IMR-90 (cell line): ENCODE measurements around the gene TMPRSS3. TPM values are rescaled to one million over a fixed set of nuclear protein-coding genes. Genes with fewer than 3 reads are reported as not detected.

Source experiments
- ATAC-seq: fragments of 200-7000 bp; cut with Tn5 transposase; 2 replicates; pipeline ENCODE4 v1.9.1; 2020; ENCODE audit warnings: low read depth, mild to moderate bottlenecking, moderate library complexity
- BruUV-seq: library from RNA; stranded (reverse); fragments of 400-500 nt; replicated peaks from 2 replicates; lab custom pipeline; 2021; lab: Mats Ljungman, UMichigan
- CTCF ChIA-PET: fragments of 300-600 bp; formaldehyde crosslinking; extraction: SDS; loops from one replicate; lab custom pipeline; 2021; ENCODE audit warnings: antibody characterized with exemption; lab: Yijun Ruan, JAX
- POLR2A ChIA-PET: fragments of 300-600 bp; sonication (Branson Sonifier 250); formaldehyde crosslinking; loops from one replicate; lab custom pipeline; 2022; ENCODE audit warnings: antibody characterized with exemption; ENCODE audit not compliant: unreplicated experiment; lab: Charles Lee
- DNase-seq: peaks from one replicate; pipeline ENCODE4 v3.0.0; 2013
- H2AFZ ChIP-seq: replicated peaks from 2 replicates; pipeline ENCODE3; 2013; ENCODE audit warnings: low read length, mild to moderate bottlenecking; ENCODE audit not compliant: poor library complexity
- H2AK5ac ChIP-seq: 2 replicates; pipeline ENCODE4 v1.6.1; 2013; ENCODE audit warnings: low read depth, low read length, inconsistent platforms
- H2AK9ac ChIP-seq: replicated peaks from 2 replicates; pipeline ENCODE3; 2013; ENCODE audit warnings: mild to moderate bottlenecking, low read depth, low read length, moderate library complexity; ENCODE audit not compliant: poor library complexity
- H2BK120ac ChIP-seq: 2 replicates; pipeline ENCODE4 v1.6.1; 2013; ENCODE audit warnings: low read depth, low read length, inconsistent platforms
- H2BK15ac ChIP-seq: 3 replicates; pipeline ENCODE4 v1.6.1; 2013; ENCODE audit warnings: low read depth, low read length, inconsistent platforms
- H2BK20ac ChIP-seq: 2 replicates; pipeline ENCODE4 v1.6.1; 2013; ENCODE audit warnings: low read depth, mild to moderate bottlenecking, inconsistent platforms, low read length, moderate library complexity
- H2BK5ac ChIP-seq: 2 replicates; pipeline ENCODE4 v1.6.1; 2013; ENCODE audit warnings: mild to moderate bottlenecking, low read depth, low read length, inconsistent platforms; ENCODE audit not compliant: poor library complexity, severe bottlenecking
- H3K14ac ChIP-seq: replicated peaks from 2 replicates; pipeline ENCODE4 v1.6.1; 2013; ENCODE audit warnings: low read depth, low read length, inconsistent platforms
- H3K18ac ChIP-seq: 2 replicates; pipeline ENCODE4 v1.6.1; 2013; ENCODE audit warnings: low read depth, low read length, control low read depth
- H3K23ac ChIP-seq: 2 replicates; pipeline ENCODE4 v1.6.1; 2013; ENCODE audit warnings: low read depth, low read length, inconsistent platforms
- H3K27ac ChIP-seq: 2 replicates; pipeline ENCODE4 v1.5.1; 2013; ENCODE audit warnings: mild to moderate bottlenecking, control low read depth, low read length; ENCODE audit not compliant: insufficient read depth
- H3K27me3 ChIP-seq: 2 replicates; pipeline ENCODE4 v1.6.1; 2013; ENCODE audit warnings: low read length; ENCODE audit not compliant: control insufficient read depth, insufficient read depth
- H3K36me3 ChIP-seq: 2 replicates; pipeline ENCODE4 v1.6.1; 2013; ENCODE audit warnings: low read length, mixed read lengths; ENCODE audit not compliant: control insufficient read depth, insufficient read depth
- H3K4ac ChIP-seq: 2 replicates; pipeline ENCODE4 v1.6.1; 2013; ENCODE audit warnings: low read depth, low read length, inconsistent platforms
- H3K4me1 ChIP-seq: 2 replicates; pipeline ENCODE4 v1.6.1; 2013; ENCODE audit warnings: low read length, mixed read lengths; ENCODE audit not compliant: control insufficient read depth, insufficient read depth
- H3K4me2 ChIP-seq: 2 replicates; pipeline ENCODE4 v1.6.1; 2013; ENCODE audit warnings: low read depth, mild to moderate bottlenecking, control low read depth, low read length, moderate library complexity
- H3K4me3 ChIP-seq: 2 replicates; pipeline ENCODE4 v1.5.1; 2013; ENCODE audit warnings: low read depth, mild to moderate bottlenecking, control low read depth, low read length, moderate library complexity; ENCODE audit not compliant: insufficient read depth
- H3K56ac ChIP-seq: 2 replicates; pipeline ENCODE4 v1.6.1; 2013; ENCODE audit warnings: low read length, inconsistent platforms; ENCODE audit not compliant: insufficient read depth; ENCODE audit errors: extremely low read depth
- H3K79me1 ChIP-seq, 2 experiments: 2 replicates each; pipeline ENCODE4 v1.6.1; 2013; ENCODE audit warnings: low read length in 2 of 2, inconsistent platforms in 1 of 2, low read depth in 1 of 2
- H3K9ac ChIP-seq: 2 replicates; pipeline ENCODE4 v1.6.1; 2013; ENCODE audit warnings: low read depth, low read length, control low read depth
- H3K9me1 ChIP-seq: 2 replicates; pipeline ENCODE4 v1.6.1; 2013; ENCODE audit warnings: low read length, inconsistent platforms; ENCODE audit not compliant: insufficient read depth
- H3K9me3 ChIP-seq: 2 replicates; pipeline ENCODE4 v1.6.1; 2013; ENCODE audit warnings: low read length; ENCODE audit not compliant: control insufficient read depth, insufficient read depth
- H4K20me1 ChIP-seq: 2 replicates; pipeline ENCODE4 v1.6.1; 2013; ENCODE audit warnings: low read length, inconsistent platforms; ENCODE audit not compliant: insufficient read depth
- H4K5ac ChIP-seq: 2 replicates; pipeline ENCODE4 v1.6.1; 2013; ENCODE audit warnings: mild to moderate bottlenecking, low read depth, low read length, control low read depth
- H4K8ac ChIP-seq, 2 experiments: 2 replicates each; pipeline ENCODE4 v1.6.1; 2013; ENCODE audit warnings: low read depth in 2 of 2, low read length in 2 of 2, control low read depth in 1 of 2, inconsistent platforms in 1 of 2
- H4K91ac ChIP-seq: 2 replicates; pipeline ENCODE4 v1.6.1; 2013; ENCODE audit warnings: low read depth, low read length, inconsistent platforms; ENCODE audit not compliant: insufficient read depth
- CEBPB ChIP-seq: IDR thresholded peaks from 2 replicates; pipeline ENCODE4 v1.6.1; 2012; ENCODE audit warnings: low read depth, low read length, improper control_type of control experiment
- CTCF ChIP-seq: conservative IDR thresholded peaks from 2 replicates; pipeline ENCODE4 v1.5.1; 2012; ENCODE audit warnings: mild to moderate bottlenecking, low read depth, low read length, improper control_type of control experiment
- MXI1 ChIP-seq: IDR thresholded peaks from 2 replicates; pipeline ENCODE4 v1.6.1; 2012; ENCODE audit warnings: low read depth, mild to moderate bottlenecking, low read length, moderate library complexity, borderline replicate concordance
- NFE2L2 ChIP-seq: fragments of 150-350 bp; IDR thresholded peaks from 2 replicates; pipeline ENCODE4 v1.6.1; 2016; ENCODE audit warnings: low read depth, mild to moderate bottlenecking, low read length
- RAD21 ChIP-seq: IDR thresholded peaks from 2 replicates; pipeline ENCODE4 v1.6.1; 2012; ENCODE audit warnings: low read length, improper control_type of control experiment
- USF2 ChIP-seq: fragments of 150-350 bp; IDR thresholded peaks from 2 replicates; pipeline ENCODE4 v1.6.1; 2017; ENCODE audit warnings: mild to moderate bottlenecking, antibody characterized with exemption, low read length, low read depth
- WGBS, 2 experiments: methylation state at CpG; one replicate each; pipeline versions ENCODE4 v1.1.5 to v1.1.7; 2013; ENCODE audit warnings: missing lambda C conversion rate in 2 of 2; ENCODE audit not compliant: insufficient read length in 1 of 2; ENCODE audit errors: extremely low coverage in 2 of 2; 5-methylcytosine and 5-hydroxymethylcytosine counted together
- dilution Hi-C: fragments of 300-500 bp; cut with HindIII; formaldehyde crosslinking; loops from one replicate; pipeline ENCODE4 v1.14.3; 2018; ENCODE audit warnings: low sequenced_read_pairs; ENCODE audit not compliant: unreplicated experiment
- in situ Hi-C: fragments of 300-500 bp; cut with MboI; formaldehyde crosslinking; loops from 3 replicates; pipeline ENCODE4 v1.14.3; 2019; ENCODE audit warnings: low sequenced_read_pairs, inconsistent platforms, mixed read lengths
- intact Hi-C: fragments of 100-400 bp; cut with micrococcal nuclease; formaldehyde crosslinking; loops from 2 replicates; pipeline ENCODE4 v1.10.0; 2022
- polyA plus RNA-seq, 3 experiments: library from polyadenylated mRNA; depleted of rRNA; stranded (reverse); fragments of >200 nt; gene quantifications; 2 replicates each; pipeline ENCODE4 v1.2.3, GENCODE V29; 2012; ENCODE audit warnings: low replicate concordance in 1 of 3
- total RNA-seq: library from RNA; depleted of rRNA; stranded (reverse); fragments of >200 nt; gene quantifications from 2 replicates; pipeline ENCODE4 v1.2.3, GENCODE V29; 2012

TMPRSS3 gene
- total and polyA plus RNA-seq, 2 of the 4 experiments (the other 2 are of a cell fraction): not detected

- Histone ChIP-seq H3K9ac (no peak overlapping the region), H3K14ac (no peak overlapping the region), H4K5ac (no peak overlapping the region), H2AK5ac (no peak overlapping the region), H3K9me1 (no peaks in the 10 kb centered on the region), H3K9me3 (no peaks in the 10 kb centered on the region; the same call in 1 of the 2 replicates), H3K4ac (no peak overlapping the region), H2BK15ac (no peak overlapping the region), H3K79me1 (no peaks in the 10 kb centered on the region), H2AFZ (no peak overlapping the region), H3K4me3 (no peak overlapping the region), H3K23ac (no peak overlapping the region), H3K4me1 (no peaks in the 10 kb centered on the region), H2BK20ac (no peak overlapping the region), H4K20me1 (no peaks in the 10 kb centered on the region), H3K18ac (no peak overlapping the region), H2BK5ac (no peak overlapping the region), H2BK120ac (no peak overlapping the region), H3K56ac (no peak overlapping the region), H3K27ac (no peak overlapping the region), H3K36me3 (no peaks in the 10 kb centered on the region), H3K27me3 (peaks cover 12% of the 10 kb centered on the region), H2AK9ac (no peak overlapping the region), H4K91ac (no peak overlapping the region), H3K4me2 (no peak overlapping the region), H4K8ac (no peak overlapping the region)
- CTCF ChIA-PET: no interaction called here
- POLR2A ChIA-PET: no interaction called here
- no peak for ATAC-seq
- no TSS peak for BruUV-seq
- DNase-seq: no peak
- in situ Hi-C loops: no loop called here
- 62% methylated on average over 2 of the region's 10 CpGs; no CpG with 5 or more reads in 1 of the 2 experiments for WGBS, 2 experiments
- dilution Hi-C loops: no loop called here
- intact Hi-C loops: no loop called here
- TF ChIP-seq USF2: no peak
- no peak for TF ChIP-seq NFE2L2
- TF ChIP-seq MXI1: no peak
- no peak for TF ChIP-seq CTCF
- no peak for TF ChIP-seq CEBPB
- no peak for TF ChIP-seq RAD21
Observed at GRCh38 chr21:42426876-42427480, 31.1 kb upstream of the TMPRSS3 start.
